Measurements from ENCODE around the gene NDUFS5.

The NDUFS5 gene

GRCh38 chr1:38991638-38992411 is 34.3 kb upstream of the NDUFS5 start:
- ChIA-PET CTCF (no interaction called here), POLR2A (interaction anchor here (0.6 kb wide), 1 partner anchor 163 kb away, joined by 3 read pairs; no protein-coding TSS in a partner anchor)
- DNase-seq (ENCODE audit: extremely low spot score): peak; percentile 42
- TF ChIP-seq SP1 (IDR thresholded peaks at IDR 0.05): no peak

- CTCF ChIA-PET: no interaction called here
- TF ChIP-seq ARNT (IDR thresholded peaks at IDR 0.05): no peak
- no peak for TF ChIP-seq FOXM1 (IDR thresholded peaks at IDR 0.05; ENCODE audit: borderline replicate concordance)
- no peak for TF ChIP-seq LEF1 (IDR thresholded peaks at IDR 0.05; ENCODE audit: borderline replicate concordance)
- TF ChIP-seq PKNOX1 (IDR thresholded peaks at IDR 0.05): no peak
- no peak for TF ChIP-seq BHLHE40 (IDR thresholded peaks at IDR 0.05; ENCODE audit: borderline replicate concordance)
- no peak for TF ChIP-seq SUZ12 (IDR thresholded peaks at IDR 0.05)
- no peak for TF ChIP-seq FOXA1 (IDR thresholded peaks at IDR 0.05)
- TF ChIP-seq CTBP1 (IDR thresholded peaks at IDR 0.05; ENCODE audit: borderline replicate concordance): no peak
- TF ChIP-seq NFRKB (IDR thresholded peaks at IDR 0.05): no peak
- no peak for TF ChIP-seq ZNF384 (IDR thresholded peaks at IDR 0.05)
- no peak for TF ChIP-seq TARDBP (IDR thresholded peaks at IDR 0.05)
- no peak for TF ChIP-seq FOXK2 (IDR thresholded peaks at IDR 0.05)
- TF ChIP-seq HDGF (IDR thresholded peaks at IDR 0.05; ENCODE audit: borderline replicate concordance): no peak
- no peak for TF ChIP-seq L3MBTL2 (conservative IDR thresholded peaks at IDR 0.05)
- no peak for TF ChIP-seq SP1 (IDR thresholded peaks at IDR 0.05)
- TF ChIP-seq ELF4 (IDR thresholded peaks at IDR 0.05): no peak
- POLR2A ChIA-PET: no interaction called here
- DNase-seq (ENCODE audit: extremely low spot score): no peak
Measured at GRCh38 chr1:38992412-38993111, 33.6 kb upstream of the NDUFS5 start.

- DNase-seq (ENCODE audit: extremely low spot score): no peak
- POLR2A ChIA-PET: no interaction called here
- CTCF ChIA-PET: no interaction called here
- TF ChIP-seq ELF4 (IDR thresholded peaks at IDR 0.05): no peak
- no peak for TF ChIP-seq NFRKB (IDR thresholded peaks at IDR 0.05)
- TF ChIP-seq HDGF (IDR thresholded peaks at IDR 0.05; ENCODE audit: borderline replicate concordance): no peak
- TF ChIP-seq FOXM1 (IDR thresholded peaks at IDR 0.05; ENCODE audit: borderline replicate concordance): no peak
- no peak for TF ChIP-seq ARNT (IDR thresholded peaks at IDR 0.05)
- no peak for TF ChIP-seq FOXK2 (IDR thresholded peaks at IDR 0.05)
- TF ChIP-seq SP1 (IDR thresholded peaks at IDR 0.05): no peak
- TF ChIP-seq L3MBTL2 (conservative IDR thresholded peaks at IDR 0.05): no peak
- no peak for TF ChIP-seq FOXA1 (IDR thresholded peaks at IDR 0.05)
- no peak for TF ChIP-seq CTBP1 (IDR thresholded peaks at IDR 0.05; ENCODE audit: borderline replicate concordance)
Measured at GRCh38 chr1:38994196-38994595, 32.0 kb upstream of the NDUFS5 start.

- ChIA-PET CTCF (no interaction called here), POLR2A (interaction anchor here (0.5 kb wide), 1 partner anchor 463 kb away, joined by 3 read pairs; no protein-coding TSS in a partner anchor)
- no peak for DNase-seq (ENCODE audit: extremely low spot score)
- TF ChIP-seq NFRKB (IDR thresholded peaks at IDR 0.05) (no peak), ARNT (IDR thresholded peaks at IDR 0.05) (no peak), TARDBP (IDR thresholded peaks at IDR 0.05) (no peak), PKNOX1 (IDR thresholded peaks at IDR 0.05) (no peak), L3MBTL2 (conservative IDR thresholded peaks at IDR 0.05) (no peak), FOXA1 (IDR thresholded peaks at IDR 0.05) (no peak), HDGF (IDR thresholded peaks at IDR 0.05; ENCODE audit: borderline replicate concordance) (no peak), FOXK2 (IDR thresholded peaks at IDR 0.05) (no peak), SP1 (IDR thresholded peaks at IDR 0.05) (no peak), LEF1 (IDR thresholded peaks at IDR 0.05; ENCODE audit: borderline replicate concordance) (no peak), SUZ12 (IDR thresholded peaks at IDR 0.05) (no peak), CTBP1 (IDR thresholded peaks at IDR 0.05; ENCODE audit: borderline replicate concordance) (no peak)
Measured at GRCh38 chr1:38997034-38997900, 28.9 kb upstream of the NDUFS5 start.

GRCh38 chr1:38997901-38998190 is 28.3 kb upstream of the NDUFS5 start:
- TF ChIP-seq SUZ12 (IDR thresholded peaks at IDR 0.05) (no peak), L3MBTL2 (conservative IDR thresholded peaks at IDR 0.05) (no peak)
- POLR2A ChIA-PET: no interaction called here
- DNase-seq (ENCODE audit: extremely low spot score): no peak
- CTCF ChIA-PET: no interaction called here

GRCh38 chr1:39001516-39002421 is 24.4 kb upstream of the NDUFS5 start:
- ChIA-PET POLR2A (interaction anchor here (1.4 kb wide), 1 partner anchor 128 kb away, joined by 3 read pairs; the partner anchor contains the start of gene MYCBP), CTCF (no interaction called here)

More at GRCh38 chr1:39001516-39002421, 24.4 kb upstream of the NDUFS5 start:
- DNase-seq (ENCODE audit: extremely low spot score): no peak
- no peak for TF ChIP-seq CTBP1 (IDR thresholded peaks at IDR 0.05; ENCODE audit: borderline replicate concordance)
- no peak for TF ChIP-seq FOXM1 (IDR thresholded peaks at IDR 0.05; ENCODE audit: borderline replicate concordance)
- TF ChIP-seq SUZ12 (IDR thresholded peaks at IDR 0.05): no peak
- TF ChIP-seq TARDBP (IDR thresholded peaks at IDR 0.05): no peak
- TF ChIP-seq ARNT (IDR thresholded peaks at IDR 0.05): no peak
- TF ChIP-seq L3MBTL2 (conservative IDR thresholded peaks at IDR 0.05): no peak
- TF ChIP-seq ZNF384 (IDR thresholded peaks at IDR 0.05): no peak
- no peak for TF ChIP-seq BHLHE40 (IDR thresholded peaks at IDR 0.05; ENCODE audit: borderline replicate concordance)
- no peak for TF ChIP-seq SP1 (IDR thresholded peaks at IDR 0.05)
- no peak for TF ChIP-seq FOXA1 (IDR thresholded peaks at IDR 0.05)
- TF ChIP-seq PKNOX1 (IDR thresholded peaks at IDR 0.05): no peak
- TF ChIP-seq LEF1 (IDR thresholded peaks at IDR 0.05; ENCODE audit: borderline replicate concordance): no peak
- no peak for TF ChIP-seq NFRKB (IDR thresholded peaks at IDR 0.05)
- no peak for TF ChIP-seq HDGF (IDR thresholded peaks at IDR 0.05; ENCODE audit: borderline replicate concordance)

All from HEK293T (cell line).